ENCODE results near the gene NT5E. TPM values are rescaled to one million over a fixed set of nuclear protein-coding genes. Genes with fewer than 3 reads are reported as not detected.

Gene NT5E
- total and polyA plus RNA-seq, 2 donors (not counting 3 experiments of a cell fraction or from before 2014, with no cell fraction given): 59.3 to 115 TPM

- no TSS peak for BruUV-seq (replicated peaks)
These were observed 32.5 kb upstream of the NT5E start for GRCh38 chr6:85417336-85417735.

GRCh38 chr6:85418059-85418458 lies 31.8 kb upstream of the NT5E start:
- peak; percentile 50 for DNase-seq (ENCODE audit: low read depth, low spot score)

More at GRCh38 chr6:85417336-85417735, 32.5 kb upstream of the NT5E start:
- Histone ChIP-seq H3K36me3 (ENCODE audit: control insufficient read depth in 2 of 2, extremely low read depth in 1 of 2, insufficient read depth in 2 of 2, low read length in 2 of 2) (no peaks in the 10 kb centered on the region), H2AFZ (ENCODE audit: low read depth, low read length) (no peak overlapping the region), H3K27me3 (ENCODE audit: control insufficient read depth in 2 of 2, insufficient read depth in 2 of 2, low read length in 2 of 2) (no peaks in the 10 kb centered on the region), H3K9me3 (replicated peaks; ENCODE audit: control insufficient read depth, insufficient read depth, low read length) (no peaks in the 10 kb centered on the region), H3K79me2 (ENCODE audit: control insufficient read depth, insufficient read depth, low read length) (no peaks in the 10 kb centered on the region), H3K4me3 (replicated peaks in 1 of 3; ENCODE audit: insufficient read depth in 1 of 3, low read depth in 1 of 3, low read length in 3 of 3) (no peak overlapping the region), H3K4me1 (ENCODE audit: control insufficient read depth, extremely low read depth, insufficient read depth, low read length) (peaks cover 11% of the 10 kb centered on the region), H3K9ac (replicated peaks; ENCODE audit: extremely low read depth, insufficient read depth, low read length) (no peak overlapping the region), H3K4me2 (ENCODE audit: insufficient read depth, low read length) (no peak overlapping the region), H3K27ac (ENCODE audit: insufficient read depth, low read depth, low read length) (no peak overlapping the region), H4K20me1 (replicated peaks; ENCODE audit: control insufficient read depth, extremely low read depth, insufficient read depth, low read length) (no peaks in the 10 kb centered on the region), H3K9me1 (replicated peaks; ENCODE audit: control insufficient read depth, extremely low read depth, insufficient read depth, low read length) (no peaks in the 10 kb centered on the region)
- DNase-seq (ENCODE audit: low read depth, low spot score) (no peak), FAIRE-seq (no peak)
- dilution Hi-C loops (cut with MboI; ENCODE audit: extremely low pct_ligation_motif_present, low sequenced_read_pairs): no loop called here
- intact Hi-C loops (cut with micrococcal nuclease): no loop called here
- CTCF ChIA-PET: interaction anchor here (1.0 to 1.4 kb wide), 3 partner anchors 9 to 57 kb away, joined by 3 read pairs; no protein-coding TSS in a partner anchor
- TF ChIP-seq MAX (IDR thresholded peaks at IDR 0.05; ENCODE audit: insufficient read depth, insufficient read length): no peak
- TF ChIP-seq POLR2AphosphoS5 (IDR thresholded peaks at IDR 0.05; ENCODE audit: insufficient read depth, low read depth, low read length): no peak
- no peak for TF ChIP-seq POLR2A (IDR thresholded peaks at IDR 0.05; ENCODE audit: low read depth, low read length)
- POLR2A ChIA-PET: no interaction called here

More at GRCh38 chr6:85418059-85418458, 31.8 kb upstream of the NT5E start:
- Histone ChIP-seq H3K9ac (replicated peaks; ENCODE audit: extremely low read depth, insufficient read depth, low read length) (no peak overlapping the region), H3K4me3 (replicated peaks in 1 of 3; ENCODE audit: insufficient read depth in 1 of 3, low read depth in 1 of 3, low read length in 3 of 3) (no peak overlapping the region), H3K27ac (ENCODE audit: insufficient read depth, low read depth, low read length) (no peak overlapping the region), H3K27me3 (ENCODE audit: control insufficient read depth in 2 of 2, insufficient read depth in 2 of 2, low read length in 2 of 2) (no peaks in the 10 kb centered on the region), H3K36me3 (ENCODE audit: control insufficient read depth in 2 of 2, extremely low read depth in 1 of 2, insufficient read depth in 2 of 2, low read length in 2 of 2) (no peaks in the 10 kb centered on the region), H3K9me1 (replicated peaks; ENCODE audit: control insufficient read depth, extremely low read depth, insufficient read depth, low read length) (no peaks in the 10 kb centered on the region), H3K4me1 (ENCODE audit: control insufficient read depth, extremely low read depth, insufficient read depth, low read length) (peaks cover 11% of the 10 kb centered on the region), H4K20me1 (replicated peaks; ENCODE audit: control insufficient read depth, extremely low read depth, insufficient read depth, low read length) (no peaks in the 10 kb centered on the region), H2AFZ (ENCODE audit: low read depth, low read length) (peak overlapping the region; percentile 49), H3K9me3 (replicated peaks; ENCODE audit: control insufficient read depth, insufficient read depth, low read length) (no peaks in the 10 kb centered on the region), H3K4me2 (ENCODE audit: insufficient read depth, low read length) (no peak overlapping the region), H3K79me2 (ENCODE audit: control insufficient read depth, insufficient read depth, low read length) (no peaks in the 10 kb centered on the region)
- ChIA-PET POLR2A (no interaction called here), CTCF (interaction anchor here (1.0 to 1.4 kb wide), 2 partner anchors 9 to 58 kb away, joined by 3 read pairs; no protein-coding TSS in a partner anchor)
- FAIRE-seq: peak; percentile 67
- TF ChIP-seq FOS (IDR thresholded peaks at IDR 0.05; ENCODE audit: borderline replicate concordance, insufficient read depth, low read length) (peak; percentile 56), JUN (IDR thresholded peaks at IDR 0.05; ENCODE audit: borderline replicate concordance, insufficient read depth, insufficient read length, low read depth) (no peak)
- intact Hi-C loops (cut with micrococcal nuclease) (no loop called here), dilution Hi-C loops (cut with MboI; ENCODE audit: extremely low pct_ligation_motif_present, low sequenced_read_pairs) (no loop called here)
- no TSS peak for BruUV-seq (replicated peaks)
